GM06990 (cell line): ENCODE measurements around the gene CMTM5.
"Not testable (repeated sequence)": the region's sequence is repeated elsewhere in the genome, so short reads cannot be mapped to it uniquely, and the experiment has no call there.

ENCODE experiments used
- DNase-seq: peaks from one replicate; pipeline ENCODE4 v3.0.0-alpha.2; 2011; ENCODE audit not compliant: insufficient read length; ENCODE audit errors: extremely low read depth
- H3K27me3 ChIP-seq: replicated peaks from 2 replicates; pipeline ENCODE4 v1.6.0; 2011; ENCODE audit warnings: low read length; ENCODE audit not compliant: control insufficient read depth, insufficient read depth
- H3K36me3 ChIP-seq: 2 replicates; pipeline ENCODE4 v1.5.1; 2011; ENCODE audit warnings: low read length; ENCODE audit not compliant: control insufficient read depth, insufficient read depth
- H3K4me3 ChIP-seq: replicated peaks from 2 replicates; pipeline ENCODE4 v1.5.1; 2011; ENCODE audit warnings: low read depth, mild to moderate bottlenecking, control low read depth, low read length
- TF ChIP-seq, protein P1 (sequence below): IDR thresholded peaks from 2 replicates; pipeline ENCODE4 v1.5.1; 2011; ENCODE audit warnings: low read length, control low read depth, mild to moderate bottlenecking, inconsistent platforms; ENCODE audit not compliant: insufficient read depth, poor library complexity, severe bottlenecking

Gene CMTM5

DNA sequence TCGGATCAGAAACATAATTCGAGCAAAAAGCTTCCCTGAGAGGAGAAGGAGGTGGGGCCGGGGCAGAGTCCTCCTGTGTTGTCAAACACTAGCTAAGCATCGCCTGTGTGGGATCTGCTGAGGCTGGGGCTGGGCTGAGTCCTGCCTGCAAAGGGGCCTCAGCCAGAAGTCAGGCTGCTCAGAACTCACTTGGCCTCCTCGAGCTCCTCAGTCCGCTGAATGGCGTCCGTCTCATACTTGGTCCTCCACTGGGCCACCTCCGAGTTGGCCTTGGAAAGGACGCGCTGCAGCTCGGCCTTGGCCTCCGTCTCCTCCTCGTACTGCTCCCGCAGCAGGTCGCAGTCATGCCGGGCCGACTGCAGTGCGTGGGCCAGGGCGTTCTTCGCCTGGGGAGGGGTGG, 41.2 kb downstream of the CMTM5 start:
- no peak overlapping the region for H3K4me3 ChIP-seq
- no peaks in the 10 kb centered on the region for H3K36me3 ChIP-seq
- TF ChIP-seq, protein P1, sequence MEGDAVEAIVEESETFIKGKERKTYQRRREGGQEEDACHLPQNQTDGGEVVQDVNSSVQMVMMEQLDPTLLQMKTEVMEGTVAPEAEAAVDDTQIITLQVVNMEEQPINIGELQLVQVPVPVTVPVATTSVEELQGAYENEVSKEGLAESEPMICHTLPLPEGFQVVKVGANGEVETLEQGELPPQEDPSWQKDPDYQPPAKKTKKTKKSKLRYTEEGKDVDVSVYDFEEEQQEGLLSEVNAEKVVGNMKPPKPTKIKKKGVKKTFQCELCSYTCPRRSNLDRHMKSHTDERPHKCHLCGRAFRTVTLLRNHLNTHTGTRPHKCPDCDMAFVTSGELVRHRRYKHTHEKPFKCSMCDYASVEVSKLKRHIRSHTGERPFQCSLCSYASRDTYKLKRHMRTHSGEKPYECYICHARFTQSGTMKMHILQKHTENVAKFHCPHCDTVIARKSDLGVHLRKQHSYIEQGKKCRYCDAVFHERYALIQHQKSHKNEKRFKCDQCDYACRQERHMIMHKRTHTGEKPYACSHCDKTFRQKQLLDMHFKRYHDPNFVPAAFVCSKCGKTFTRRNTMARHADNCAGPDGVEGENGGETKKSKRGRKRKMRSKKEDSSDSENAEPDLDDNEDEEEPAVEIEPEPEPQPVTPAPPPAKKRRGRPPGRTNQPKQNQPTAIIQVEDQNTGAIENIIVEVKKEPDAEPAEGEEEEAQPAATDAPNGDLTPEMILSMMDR = no peak
- no peaks in the 10 kb centered on the region; the same call in 1 of the 2 replicates for H3K27me3 ChIP-seq
- no peak for DNase-seq

DNA sequence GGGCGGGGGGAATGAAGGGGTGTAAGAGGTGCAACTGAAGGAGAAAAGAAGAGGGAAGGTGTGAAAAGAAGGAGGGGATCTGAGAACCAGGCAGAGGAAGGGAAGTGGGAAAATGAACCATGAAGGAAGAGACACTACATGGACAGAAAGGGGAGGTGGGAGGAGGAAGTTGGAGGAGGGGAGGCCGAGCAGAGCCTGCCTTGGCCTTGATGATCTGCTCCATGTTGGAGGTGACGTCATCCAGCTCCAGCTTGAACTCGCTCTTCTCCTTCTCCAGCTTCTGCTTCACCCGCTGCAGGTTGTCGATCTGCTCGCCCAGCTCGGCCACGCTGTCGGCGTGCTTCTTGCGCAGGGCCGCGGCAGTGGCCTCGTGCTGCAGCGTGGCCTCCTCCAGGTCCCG, 42.8 kb downstream of the CMTM5 start:
- DNase-seq, H3K27me3 ChIP-seq, H3K36me3 ChIP-seq, H3K4me3 ChIP-seq: not testable (repeated sequence)

DNA sequence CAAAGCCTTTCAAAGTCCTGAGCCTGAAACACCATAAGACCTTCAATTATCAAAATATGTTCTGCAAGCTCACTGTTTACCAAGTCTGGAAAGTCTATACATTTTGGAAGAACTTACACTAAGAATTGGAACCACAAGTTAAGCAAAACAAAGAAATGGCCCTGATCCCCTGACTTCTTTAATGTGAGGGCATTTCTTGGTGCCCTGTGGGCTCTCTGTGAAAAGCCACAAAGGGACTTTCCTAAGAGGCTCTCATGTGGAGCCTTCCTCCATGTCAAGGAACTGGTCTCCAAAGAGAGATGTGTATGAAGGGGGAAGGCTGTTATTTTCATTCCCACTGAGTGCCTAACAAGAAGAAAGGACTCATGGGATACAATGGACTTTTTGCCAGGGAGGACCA, 44.7 kb downstream of the CMTM5 start:
- H3K27me3 ChIP-seq = no peaks in the 10 kb centered on the region; the same call in 1 of the 2 replicates
- no peaks in the 10 kb centered on the region for H3K36me3 ChIP-seq
- no peak for DNase-seq
- no peak overlapping the region for H3K4me3 ChIP-seq
- TF ChIP-seq, protein P1 = no peak

DNA sequence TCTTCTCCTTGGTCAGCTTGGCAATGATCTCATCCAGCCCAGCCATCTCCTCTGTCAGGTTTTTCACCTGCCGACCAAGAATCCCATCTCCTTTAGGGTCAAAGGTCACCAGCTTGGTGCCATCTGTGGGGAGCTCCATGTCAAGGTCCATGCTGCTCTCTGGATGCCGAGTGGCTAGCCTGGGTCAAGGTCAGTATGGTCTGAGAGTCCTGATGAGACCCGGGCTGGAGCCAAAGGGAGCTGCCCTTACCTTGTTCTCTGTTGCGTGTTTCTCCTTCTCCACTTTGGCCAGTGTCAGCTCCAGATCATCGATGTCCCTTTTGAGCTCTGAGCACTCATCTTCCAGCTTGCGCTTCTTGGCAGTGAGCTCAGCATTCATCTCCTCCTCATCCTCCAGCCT, 46.8 kb downstream of the CMTM5 start:
- Histone ChIP-seq H3K36me3 (no peaks in the 10 kb centered on the region), H3K4me3 (no peak overlapping the region), H3K27me3 (no peaks in the 10 kb centered on the region)
- no peak for DNase-seq
- TF ChIP-seq, protein P1 = no peak

DNA sequence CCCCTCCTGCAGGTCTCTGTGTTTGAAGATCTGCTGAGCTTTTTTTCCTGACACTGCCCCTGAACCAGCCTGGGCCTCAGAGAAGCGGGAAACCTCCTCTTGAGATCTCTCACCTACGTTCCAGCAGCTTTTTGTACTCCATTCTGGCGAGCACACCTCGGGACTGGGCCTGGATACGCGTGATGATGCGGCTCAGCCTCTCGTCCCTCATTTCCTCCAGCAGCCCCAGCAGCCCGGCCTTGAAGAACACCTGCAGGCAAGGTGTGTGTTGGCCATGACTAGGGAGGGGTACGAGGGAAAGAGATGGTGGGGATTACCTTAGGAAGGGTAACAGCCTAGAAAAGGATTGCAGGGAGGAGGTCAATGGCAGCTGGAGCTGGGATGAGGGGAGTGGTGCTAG, 48.3 kb downstream of the CMTM5 start:
- Histone ChIP-seq H3K36me3 (no peaks in the 10 kb centered on the region), H3K4me3 (no peak overlapping the region), H3K27me3 (no peaks in the 10 kb centered on the region)
- TF ChIP-seq, protein P1 = no peak
- DNase-seq = no peak

DNA sequence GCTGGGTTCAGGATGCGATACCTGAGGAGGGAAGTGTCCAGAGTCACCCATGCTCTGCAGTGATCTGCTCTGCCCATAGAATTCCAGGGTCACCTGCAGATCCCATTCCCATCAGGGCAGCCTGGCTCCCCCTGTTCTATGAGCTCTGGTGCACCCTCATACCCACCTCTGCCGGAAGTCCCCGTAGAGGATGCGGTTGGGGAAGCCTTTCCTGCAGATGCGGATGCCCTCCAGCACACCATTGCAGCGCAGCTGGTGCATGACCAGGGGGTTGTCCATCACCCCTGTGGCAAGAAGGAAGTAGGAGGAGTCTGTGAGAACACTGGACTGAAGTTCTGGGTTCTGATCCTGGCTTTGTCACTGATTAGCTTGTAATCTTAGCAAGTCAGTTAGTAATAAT, 49.0 kb downstream of the CMTM5 start:
- H3K36me3 ChIP-seq, H3K27me3 ChIP-seq, H3K4me3 ChIP-seq, DNase-seq: not testable (repeated sequence)
